OCI-LY1 (cell line): ENCODE measurements around the gene TMEM207.

ENCODE experiments used
- CTCF ChIP-seq: fragments of 200-600 bp; sonication (generic), shearing (Covaris generic); IDR thresholded peaks from 2 replicates; pipeline ENCODE4 v1.5.1; 2017; ENCODE audit warnings: mild to moderate bottlenecking, antibody characterized with exemption, low read length, moderate library complexity, mixed read lengths
- EZH2 ChIP-seq: fragments of 200-600 bp; sonication (generic), shearing (Covaris generic); IDR thresholded peaks from 2 replicates; pipeline ENCODE4 v1.8.0; 2017; ENCODE audit warnings: borderline replicate concordance, mixed run types, mild to moderate bottlenecking, antibody characterized with exemption, low read length, moderate library complexity, mixed read lengths

- TF ChIP-seq CTCF: no peak
- TF ChIP-seq EZH2: no peak
These were observed 1.4 kb downstream of the TMEM207 start for GRCh38 chr3:190448256-190448655.
